GM15510 (cell line): ENCODE measurements around the gene BORCS6.

Experiments used
- POLR2A ChIP-seq: IDR thresholded peaks from 3 replicates; pipeline ENCODE4 v1.6.1; 2011; ENCODE audit warnings: borderline replicate concordance; ENCODE audit not compliant: insufficient read length; ENCODE audit errors: extremely low read depth

The BORCS6 gene

GRCh38 chr17:8144401-8145231 lies 45.4 kb downstream of the BORCS6 start:
- no peak for TF ChIP-seq POLR2A

- no peak for TF ChIP-seq POLR2A
Measured at GRCh38 chr17:8143581-8144400, 46.2 kb downstream of the BORCS6 start.

GRCh38 chr17:8142887-8143580 lies 46.9 kb downstream of the BORCS6 start:
- no peak for TF ChIP-seq POLR2A

- TF ChIP-seq POLR2A = no peak
Measured at GRCh38 chr17:8142158-8142886, 47.7 kb downstream of the BORCS6 start.

- TF ChIP-seq POLR2A = no peak
Measured at GRCh38 chr17:8141741-8142140, 48.2 kb downstream of the BORCS6 start.

GRCh38 chr17:8141045-8141444 lies 48.9 kb downstream of the BORCS6 start:
- no peak for TF ChIP-seq POLR2A

- no peak for TF ChIP-seq POLR2A
Measured at GRCh38 chr17:8140065-8141029, 49.6 kb downstream of the BORCS6 start.

GRCh38 chr17:8138672-8139371 lies 51.2 kb downstream of the BORCS6 start:
- peak; percentile 60 for TF ChIP-seq POLR2A

- no peak for TF ChIP-seq POLR2A
Measured at GRCh38 chr17:8138374-8138671, 51.7 kb downstream of the BORCS6 start.
